ENCODE results near the gene MAP1LC3B. TPM values are rescaled to one million over a fixed set of nuclear protein-coding genes. Genes with fewer than 3 reads are reported as not detected.
"Not testable (repeated sequence)": the region's sequence is repeated elsewhere in the genome, so short reads cannot be mapped to it uniquely, and the experiment has no call there.

Gene MAP1LC3B
- polyA plus RNA-seq, 4 donors = 73.3 to 82.8 (median 78.9) TPM

DNA sequence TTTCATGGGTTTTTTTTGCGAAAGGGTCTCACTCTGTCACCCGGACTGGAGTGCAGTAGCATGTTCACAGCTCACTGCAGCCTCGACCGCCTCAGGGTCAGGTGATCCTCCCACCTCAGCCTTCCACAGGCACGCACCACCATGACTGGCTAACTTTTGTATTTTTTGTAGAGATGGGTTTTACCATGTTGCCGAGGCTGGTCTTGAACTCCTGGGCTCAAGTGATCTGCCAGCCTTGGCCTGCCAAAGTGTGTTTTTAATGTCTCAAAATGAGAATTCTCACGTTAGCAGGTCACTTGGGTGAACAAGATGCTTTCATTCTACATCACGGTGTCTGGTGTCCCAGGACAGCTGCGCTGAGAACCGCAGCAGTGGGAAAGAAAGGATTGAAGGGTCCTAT lies 11.7 kb upstream of the MAP1LC3B start:
- no peak for DNase-seq (ENCODE audit: low read depth in 4 of 4, low spot score in 3 of 4)

DNA sequence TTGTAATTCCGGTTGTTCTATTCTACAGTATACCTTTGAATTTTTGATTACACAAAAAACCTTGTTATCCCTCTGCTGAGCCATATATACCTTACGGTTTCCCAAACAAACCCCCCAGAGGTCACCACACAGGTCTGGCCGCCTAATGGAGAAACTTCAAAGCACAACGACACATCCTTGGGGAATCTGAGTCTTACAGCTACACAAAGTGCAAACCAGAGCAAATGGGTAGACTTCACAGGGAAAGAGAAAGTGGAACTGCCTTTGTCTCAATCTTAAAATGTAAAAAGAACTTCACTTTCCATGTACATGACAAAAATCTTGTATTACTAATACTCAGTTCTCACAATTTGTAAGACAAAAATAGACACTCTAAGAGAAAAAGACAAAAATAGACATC lies 11.3 kb upstream of the MAP1LC3B start:
- no peak for DNase-seq (ENCODE audit: low read depth in 4 of 4, low spot score in 3 of 4)

DNA sequence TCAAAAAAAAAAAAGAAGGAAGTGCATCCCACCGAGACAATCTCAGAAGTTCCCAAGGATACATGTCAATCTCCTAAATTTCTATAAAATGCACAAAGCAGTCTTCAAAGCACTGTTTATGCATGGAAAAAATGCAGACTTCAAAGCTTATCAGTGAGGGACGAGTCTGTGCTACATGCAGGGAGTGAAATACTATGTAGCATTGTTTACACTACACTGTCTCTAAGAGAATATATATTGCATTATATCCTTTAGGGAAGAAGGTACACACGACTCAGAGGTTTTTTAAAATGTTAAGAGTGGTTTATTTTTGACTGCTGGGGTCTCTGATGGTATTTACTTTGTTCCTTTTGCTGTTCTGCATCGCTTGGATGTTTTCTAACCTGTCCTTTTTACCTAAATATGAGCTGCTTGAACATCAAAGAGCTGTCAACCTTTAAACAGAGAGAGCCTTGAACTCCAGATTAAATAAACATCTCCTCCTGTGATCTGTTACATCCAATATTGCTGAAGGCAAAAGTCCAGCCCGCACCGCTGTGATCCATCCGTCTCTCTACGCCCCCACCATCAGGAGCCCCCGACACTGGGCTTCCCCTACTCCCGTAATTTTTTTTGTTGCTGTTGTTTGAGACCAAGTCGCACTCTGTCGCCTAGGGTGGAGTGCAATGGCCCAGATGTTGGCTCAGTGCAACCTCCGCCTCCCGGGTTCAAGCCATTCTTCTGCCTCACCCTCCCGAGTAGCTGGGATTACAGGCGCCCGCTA lies 9.9 kb upstream of the MAP1LC3B start:
- DNase-seq (ENCODE audit: low read depth in 4 of 4, low spot score in 3 of 4) = no peak

DNA sequence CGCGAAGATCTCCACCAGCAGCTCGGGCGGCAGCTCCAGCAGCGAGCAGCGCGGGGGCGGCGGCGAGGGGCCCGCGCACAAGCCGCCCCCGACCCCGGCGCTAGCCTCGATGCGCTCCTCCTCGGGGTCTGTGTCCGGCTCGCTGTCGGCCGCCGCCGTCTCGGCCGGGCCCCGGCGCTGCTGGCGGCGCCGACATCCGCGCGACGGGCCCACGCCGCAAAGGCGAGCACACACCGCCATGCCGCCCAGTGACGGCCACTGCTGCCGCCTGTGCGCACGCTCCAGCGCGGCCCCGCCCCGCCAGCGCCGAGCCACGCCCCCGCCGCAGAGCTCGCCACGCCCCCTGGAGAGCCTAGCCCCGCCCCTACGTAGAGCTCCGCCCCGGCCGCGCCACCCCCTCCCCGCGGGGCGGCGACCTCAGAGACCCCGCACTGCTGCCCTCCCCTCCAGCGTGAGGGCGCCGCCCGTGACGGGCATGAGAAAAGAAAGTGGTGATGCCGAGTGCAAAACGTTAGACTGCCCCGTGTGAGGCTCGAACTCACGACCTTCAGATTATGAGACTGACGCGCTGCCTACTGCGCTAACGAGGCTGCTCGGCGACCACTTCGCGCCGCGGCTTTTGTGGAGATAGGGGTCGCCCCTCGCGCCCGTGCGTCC lies 8.5 kb upstream of the MAP1LC3B start, which contains the start of gene FBXO31:
Gene FBXO31 (minus strand): TSS at position 272 of the 657 bp plus-strand sequence. CDS start 32 bp downstream, at position 240.
- DNase-seq (ENCODE audit: low read depth in 4 of 4, low spot score in 3 of 4) = peak; percentile 80 to 90 (median 82)

DNA sequence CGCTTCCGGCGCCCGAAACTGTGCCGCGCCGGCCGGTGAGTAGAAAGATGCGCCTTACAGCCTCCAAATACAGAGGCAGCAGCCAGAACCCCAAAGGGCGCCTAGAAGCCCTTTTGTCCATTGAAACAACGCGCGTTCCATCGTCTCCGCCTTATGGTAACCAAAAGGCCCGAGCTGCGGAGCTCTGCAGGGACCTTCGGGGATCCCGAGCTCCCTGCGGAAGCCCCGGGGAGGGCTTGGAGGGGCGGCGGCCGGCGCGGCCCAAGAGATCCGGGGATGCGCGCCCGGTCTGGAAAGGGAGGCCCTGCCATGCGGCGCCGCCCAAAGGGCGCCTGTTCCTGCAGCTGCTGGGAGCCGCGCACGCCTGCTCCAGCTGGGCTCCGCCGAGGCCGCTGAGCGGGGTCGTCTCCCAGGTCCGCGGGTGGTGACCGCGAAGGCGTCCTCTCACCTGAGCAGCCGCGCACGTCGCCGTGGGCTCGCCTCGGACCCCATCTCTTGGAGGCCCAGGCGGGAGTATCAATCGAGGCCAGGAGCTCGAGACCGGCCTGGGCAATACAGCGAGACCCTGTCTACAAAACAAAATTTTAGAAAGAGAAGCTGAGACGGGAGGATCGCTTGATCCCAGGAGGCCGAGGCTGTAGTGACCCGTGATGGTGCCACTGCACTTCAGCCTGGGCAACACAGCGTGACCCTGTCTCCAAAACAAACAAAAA lies 7.8 kb upstream of the MAP1LC3B start:
- peak in 1 of 4 donors; percentile 27 for DNase-seq (ENCODE audit: low read depth in 4 of 4, low spot score in 3 of 4)

- not testable (repeated sequence) for DNase-seq (ENCODE audit: low read depth in 4 of 4, low spot score in 3 of 4)
Observed at GRCh38 chr16:87384875-87385167, 7.3 kb upstream of the MAP1LC3B start.

DNA sequence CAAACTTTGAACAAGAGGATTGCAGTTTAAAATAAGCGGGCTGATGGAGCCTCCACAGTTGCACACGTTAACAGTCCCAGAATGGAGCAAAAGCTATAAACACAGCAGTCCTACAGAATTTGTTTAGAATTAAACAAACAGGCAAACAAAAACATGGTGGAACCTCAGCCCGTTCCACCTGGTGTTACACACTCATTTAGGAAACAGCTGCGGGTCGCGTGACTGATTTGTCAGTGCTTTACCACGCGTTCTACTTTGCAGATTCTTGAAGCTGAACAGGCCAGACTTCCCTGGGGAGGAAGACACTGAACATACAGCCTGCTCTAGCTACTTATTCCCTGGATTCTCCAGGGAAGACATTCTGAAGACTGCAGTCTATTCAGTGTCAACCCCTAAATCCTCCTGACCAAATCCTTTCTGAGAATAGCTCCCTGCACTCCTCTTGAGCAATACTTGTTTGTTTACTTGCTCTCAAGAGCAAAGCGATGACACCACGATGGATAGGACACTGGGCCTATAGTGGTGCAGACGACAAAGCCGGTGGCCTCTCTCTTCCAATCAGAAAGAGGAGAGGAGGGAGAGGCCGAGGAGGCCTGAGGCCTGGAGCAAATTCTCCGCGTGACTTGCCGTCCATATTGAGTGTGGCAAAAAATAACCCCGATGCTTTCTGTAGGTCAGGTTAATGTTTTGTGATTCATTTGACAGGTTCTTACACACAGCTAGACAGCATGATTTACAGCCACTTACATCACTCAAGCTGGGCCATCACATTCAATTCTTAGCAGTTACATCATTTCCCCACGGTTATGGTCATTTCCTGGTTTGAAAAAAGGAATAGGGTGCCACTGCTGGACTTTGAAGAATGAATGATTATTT lies 4.0 kb upstream of the MAP1LC3B start:
- peak; percentile 83 to 95 (median 94) for DNase-seq (ENCODE audit: low read depth in 4 of 4, low spot score in 3 of 4)

GRCh38 chr16:87388818-87389134 lies 3.4 kb upstream of the MAP1LC3B start:
- DNase-seq (ENCODE audit: low read depth in 4 of 4, low spot score in 3 of 4) = no peak

GRCh38 chr16:87389245-87389644 lies 2.9 kb upstream of the MAP1LC3B start:
- no peak for DNase-seq (ENCODE audit: low read depth in 4 of 4, low spot score in 3 of 4)

GRCh38 chr16:87389914-87390313 lies 2.2 kb upstream of the MAP1LC3B start:
- DNase-seq (ENCODE audit: low read depth in 4 of 4, low spot score in 3 of 4) = not testable (repeated sequence)

DNA sequence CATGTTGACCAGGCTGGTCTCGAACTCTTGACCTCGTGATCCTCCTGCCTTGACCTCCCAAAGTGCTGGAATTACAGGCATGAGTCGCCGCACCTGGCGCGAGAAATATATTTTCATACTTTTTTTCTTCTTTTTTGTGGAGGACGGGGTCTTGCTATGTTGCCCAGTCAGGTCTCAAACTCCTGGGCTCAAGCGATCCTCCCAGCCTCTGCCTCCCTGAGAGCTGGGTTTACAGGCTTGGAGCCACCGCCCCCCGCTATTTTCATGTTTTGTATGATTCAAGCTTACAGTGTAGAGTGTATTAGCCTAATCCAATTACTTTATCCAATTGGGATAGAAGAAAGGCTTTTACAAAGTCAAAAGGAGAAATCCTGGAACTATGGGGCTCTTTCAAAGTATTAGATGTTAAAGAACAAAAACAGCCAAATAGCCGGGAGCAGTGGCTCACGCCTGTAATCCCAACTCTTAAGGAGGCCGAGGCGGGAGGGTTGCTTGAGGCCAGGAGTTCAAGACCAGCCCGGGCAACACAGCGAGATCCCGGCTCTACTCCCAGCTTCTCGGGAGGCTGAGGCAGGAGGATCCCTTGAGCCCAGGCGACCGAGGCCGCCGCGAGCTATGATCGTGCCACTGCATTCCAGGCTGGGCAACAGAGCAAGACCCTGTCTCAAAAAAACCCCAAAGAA lies 1.4 kb upstream of the MAP1LC3B start:
- DNase-seq (ENCODE audit: low read depth in 4 of 4, low spot score in 3 of 4) = no peak

- DNase-seq (ENCODE audit: low read depth in 4 of 4, low spot score in 3 of 4) = no peak
Observed at GRCh38 chr16:87391324-87391949, 699 bp upstream of the MAP1LC3B start.

GRCh38 chr16:87392821-87393679 lies 914 bp downstream of the MAP1LC3B start:
- peak in 2 of 4 donors; percentile 28 to 45 for DNase-seq (ENCODE audit: low read depth in 4 of 4, low spot score in 3 of 4)

DNA sequence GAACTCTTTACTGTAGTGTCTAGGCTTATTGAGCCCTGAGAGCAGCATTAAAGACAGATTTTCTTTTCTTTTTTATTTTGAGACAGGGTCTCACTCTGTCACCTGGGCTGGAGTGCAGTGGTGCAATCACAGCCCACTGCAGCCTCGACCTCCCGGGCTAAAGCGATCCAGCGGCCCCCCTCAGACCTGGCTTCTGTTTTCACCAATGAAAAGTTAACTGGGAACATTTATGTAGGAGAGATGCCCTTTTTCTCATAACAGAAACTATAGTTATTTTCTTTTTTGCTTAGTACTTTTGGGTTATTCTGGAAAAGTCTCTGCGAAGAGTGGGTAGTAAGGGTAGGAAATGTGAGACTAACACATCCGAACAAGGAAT lies 1.5 kb downstream of the MAP1LC3B start:
- no peak for DNase-seq (ENCODE audit: low read depth in 4 of 4, low spot score in 3 of 4)

DNA sequence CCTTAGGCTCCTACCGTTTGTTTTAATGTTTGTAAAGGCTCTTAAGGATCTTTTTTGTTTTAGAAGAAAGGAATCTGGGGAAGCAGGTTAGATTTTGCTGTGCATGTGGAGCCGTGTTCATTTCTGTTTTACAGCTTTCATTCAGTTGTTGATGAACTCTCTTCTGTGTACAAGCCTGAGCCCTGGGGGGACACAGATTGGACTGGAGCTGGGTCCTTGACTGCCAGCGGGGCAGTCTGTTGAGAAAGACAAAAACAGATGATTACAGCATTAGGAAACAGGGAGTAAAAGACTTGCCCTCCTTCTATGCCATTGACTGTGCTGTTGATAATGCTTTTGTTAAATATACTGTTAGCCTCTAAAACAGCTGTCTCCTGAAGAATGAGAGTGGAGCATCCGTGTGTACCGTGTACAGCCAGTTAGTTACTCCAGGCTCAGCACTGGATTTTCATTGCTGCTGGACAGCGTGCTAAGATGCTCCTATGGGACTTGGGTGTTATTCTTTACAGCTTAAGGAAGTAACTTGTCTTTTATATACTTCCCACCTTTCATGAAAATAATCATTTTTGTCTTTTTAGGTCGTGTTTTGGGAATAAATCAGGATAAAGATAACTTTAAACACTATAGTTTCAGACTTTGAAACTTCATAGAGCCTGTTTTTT lies 3.2 kb downstream of the MAP1LC3B start:
- DNase-seq (ENCODE audit: low read depth in 4 of 4, low spot score in 3 of 4) = no peak

DNA sequence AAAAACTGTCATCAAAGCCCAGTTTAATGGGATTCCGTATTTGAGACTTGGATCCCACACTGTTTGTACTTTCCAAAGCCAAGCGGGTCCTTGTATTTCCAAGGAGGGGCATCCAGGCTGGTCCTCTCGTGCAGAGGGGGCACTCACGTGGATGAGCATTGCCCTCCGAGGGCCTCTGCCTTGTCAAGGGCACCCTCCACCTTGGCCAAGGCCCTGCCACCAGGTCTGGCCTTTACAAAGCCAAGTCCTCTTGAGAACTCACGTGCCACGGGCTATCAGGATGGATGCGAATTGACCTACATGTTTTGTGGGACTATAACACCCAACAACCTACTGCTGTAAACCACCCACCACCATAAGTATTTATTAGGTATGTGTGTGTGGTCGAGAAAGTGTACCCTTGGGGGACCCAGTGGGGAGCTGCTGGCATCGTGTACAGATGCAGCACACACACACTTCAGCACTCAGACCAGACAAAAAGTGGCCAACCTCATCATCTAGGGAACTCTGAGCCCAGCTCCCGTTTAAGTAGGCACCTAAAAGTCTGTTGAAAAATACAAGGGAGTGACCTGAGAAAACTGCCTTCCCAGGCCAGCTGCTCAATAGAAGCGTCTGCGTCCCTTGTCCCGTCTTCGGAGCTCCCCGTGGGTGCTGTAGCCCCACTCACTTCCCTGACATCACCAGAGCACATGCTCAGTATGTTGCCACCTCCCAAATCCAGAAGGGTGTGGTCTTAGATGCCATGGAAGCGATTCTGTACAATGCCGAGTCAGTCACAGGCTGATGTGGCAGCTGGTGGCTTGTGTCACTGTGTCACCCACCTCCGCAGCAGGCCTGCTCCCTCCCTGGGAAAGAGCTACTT lies 12.9 kb downstream of the MAP1LC3B start:
- no peak for DNase-seq (ENCODE audit: low read depth in 4 of 4, low spot score in 3 of 4)

DNA sequence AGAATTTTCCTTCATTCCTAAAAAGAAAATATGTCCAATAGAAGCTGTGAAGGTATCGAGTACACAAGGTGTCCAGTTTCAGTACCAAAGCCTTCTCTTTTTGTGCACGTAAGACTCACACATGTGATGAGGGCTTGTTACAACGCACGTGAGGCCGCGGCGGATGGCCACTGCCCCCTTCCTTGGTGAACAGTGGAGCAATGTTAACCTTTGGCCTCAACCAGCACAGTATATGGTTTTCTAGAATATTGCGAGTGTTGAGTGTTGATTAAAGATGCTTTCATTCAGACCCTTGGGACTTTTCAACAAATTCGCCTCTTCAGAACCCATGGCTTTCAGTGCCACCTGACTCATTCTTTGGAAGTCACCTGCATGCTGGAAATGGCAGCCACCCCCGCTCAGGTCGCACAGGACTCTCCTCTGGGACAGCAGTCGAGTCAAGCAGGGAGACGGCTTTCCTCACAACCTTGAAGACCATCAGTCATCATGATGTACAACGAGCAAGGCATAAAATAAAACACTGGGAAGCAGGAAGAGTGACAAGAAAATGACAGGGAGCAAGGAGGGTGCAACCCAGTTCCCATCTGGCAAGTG lies 14.5 kb downstream of the MAP1LC3B start:
- DNase-seq (ENCODE audit: low read depth in 4 of 4, low spot score in 3 of 4) = no peak

All from right renal pelvis (tissue), 4 donors.